Measurements from ENCODE around the gene PVRIG. TPM values are rescaled to one million over a fixed set of nuclear protein-coding genes. Genes with fewer than 3 reads are reported as not detected.
"Not testable (repeated sequence)": the region's sequence is repeated elsewhere in the genome, so short reads cannot be mapped to it uniquely, and the experiment has no call there.

PVRIG gene
- total and polyA plus RNA-seq, 4 donors, result 0.23 to 2.1 (median 0.25) TPM; not detected in 1

DNA sequence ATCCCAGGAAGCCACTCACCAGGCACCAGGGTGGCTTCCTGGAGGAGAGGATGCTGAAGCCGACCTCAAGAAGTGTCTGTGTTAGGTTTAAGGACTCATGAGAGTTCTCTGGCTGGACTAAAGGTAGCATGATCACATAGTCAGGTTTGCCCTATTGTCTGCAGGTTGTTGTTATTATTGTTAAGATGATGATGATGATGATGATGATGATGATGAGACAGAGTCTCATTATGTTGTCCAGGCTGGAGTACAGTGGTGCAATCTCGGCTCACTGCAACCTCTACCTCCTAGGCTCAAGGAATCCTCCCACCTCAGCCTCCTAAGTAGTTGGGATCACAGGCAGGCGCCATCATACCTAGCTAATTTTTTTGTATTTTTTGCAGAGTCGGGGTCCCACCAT lies 44.5 kb downstream of the PVRIG start:
- H3K4me3 ChIP-seq (ENCODE audit: low read length in 2 of 2); H3K36me3 ChIP-seq (ENCODE audit: control insufficient read depth in 1 of 2, insufficient read depth in 2 of 2, low read length in 1 of 2); H3K4me1 ChIP-seq (ENCODE audit: control insufficient read depth in 1 of 2, insufficient read depth in 2 of 2, low read length in 2 of 2); intact Hi-C loops (cut with DNase I); H3K27me3 ChIP-seq (ENCODE audit: control insufficient read depth in 1 of 2, insufficient read depth in 2 of 2, low read length in 1 of 2); DNase-seq; ATAC-seq (ENCODE audit: low FRiP score); H3K27ac ChIP-seq (ENCODE audit: low read depth in 1 of 2, low read length in 2 of 2); H3K9me3 ChIP-seq (ENCODE audit: control insufficient read depth, low read length): not testable (repeated sequence)
- WGBS, 2 donors, result 95% methylated on average over 4 of the region's 4 CpGs

DNA sequence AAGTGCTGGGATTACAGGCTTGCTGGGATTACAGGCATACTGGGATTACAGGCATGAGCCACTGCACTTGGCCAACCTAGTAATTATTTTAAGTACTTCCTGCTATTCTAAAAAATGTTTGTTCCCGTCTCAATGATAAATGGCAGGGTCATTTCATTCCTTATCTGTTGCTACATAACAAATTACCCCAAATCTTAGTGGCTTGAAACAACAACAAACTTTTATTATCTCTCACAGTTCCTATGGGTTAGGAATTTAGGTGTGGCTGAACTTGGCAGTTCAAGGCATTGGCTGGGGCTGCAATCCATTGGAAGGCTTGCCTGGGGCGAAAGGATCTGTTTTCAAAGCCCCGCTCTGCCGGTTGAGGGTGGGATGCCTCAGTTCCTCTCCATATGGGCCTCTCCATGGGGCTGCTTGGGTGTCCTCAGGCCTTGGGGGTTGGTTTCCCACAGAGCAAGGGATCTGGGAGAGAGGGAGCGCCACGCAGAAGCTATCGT lies 45.0 kb downstream of the PVRIG start:
- H3K4me3 ChIP-seq (ENCODE audit: low read length in 2 of 2); H3K9me3 ChIP-seq (ENCODE audit: control insufficient read depth, low read length); H3K27ac ChIP-seq (ENCODE audit: low read depth in 1 of 2, low read length in 2 of 2); H3K27me3 ChIP-seq (ENCODE audit: control insufficient read depth in 1 of 2, insufficient read depth in 2 of 2, low read length in 1 of 2); H3K4me1 ChIP-seq (ENCODE audit: control insufficient read depth in 1 of 2, insufficient read depth in 2 of 2, low read length in 2 of 2); intact Hi-C loops (cut with DNase I); DNase-seq; H3K36me3 ChIP-seq (ENCODE audit: control insufficient read depth in 1 of 2, insufficient read depth in 2 of 2, low read length in 1 of 2): not testable (repeated sequence)
- ATAC-seq (ENCODE audit: low FRiP score), result peak; percentile 51
- WGBS, 2 donors, result 78 to 85% methylated on average over 6 to 7 of the region's 7 CpGs

DNA sequence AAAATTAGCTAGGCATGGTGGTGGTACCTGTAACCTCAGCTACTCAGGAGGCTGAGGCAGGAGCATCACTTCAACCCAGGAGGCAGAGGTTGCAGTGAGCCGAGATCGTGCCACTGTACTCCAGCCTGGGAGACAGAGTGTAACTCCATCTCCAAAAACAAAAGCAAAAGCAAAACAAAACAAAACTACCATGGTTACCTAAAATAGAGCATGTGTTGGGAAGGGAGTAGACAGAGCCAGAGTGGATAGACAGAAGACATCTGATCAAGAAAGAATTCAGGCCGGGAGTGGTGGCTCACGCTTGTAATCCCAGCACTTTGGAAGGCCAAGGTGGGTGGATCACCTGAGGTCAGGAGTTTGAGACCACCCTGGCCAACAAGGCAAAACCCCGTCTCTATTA lies 46.1 kb downstream of the PVRIG start:
- H3K27ac ChIP-seq (ENCODE audit: low read depth in 1 of 2, low read length in 2 of 2); ATAC-seq (ENCODE audit: low FRiP score); H3K4me3 ChIP-seq (ENCODE audit: low read length in 2 of 2); intact Hi-C loops (cut with DNase I); H3K9me3 ChIP-seq (ENCODE audit: control insufficient read depth, low read length); DNase-seq; H3K4me1 ChIP-seq (ENCODE audit: control insufficient read depth in 1 of 2, insufficient read depth in 2 of 2, low read length in 2 of 2); H3K36me3 ChIP-seq (ENCODE audit: control insufficient read depth in 1 of 2, insufficient read depth in 2 of 2, low read length in 1 of 2); H3K27me3 ChIP-seq (ENCODE audit: control insufficient read depth in 1 of 2, insufficient read depth in 2 of 2, low read length in 1 of 2): not testable (repeated sequence)
- WGBS, 2 donors, result 84 to 88% methylated on average over 5 of the region's 5 CpGs

DNA sequence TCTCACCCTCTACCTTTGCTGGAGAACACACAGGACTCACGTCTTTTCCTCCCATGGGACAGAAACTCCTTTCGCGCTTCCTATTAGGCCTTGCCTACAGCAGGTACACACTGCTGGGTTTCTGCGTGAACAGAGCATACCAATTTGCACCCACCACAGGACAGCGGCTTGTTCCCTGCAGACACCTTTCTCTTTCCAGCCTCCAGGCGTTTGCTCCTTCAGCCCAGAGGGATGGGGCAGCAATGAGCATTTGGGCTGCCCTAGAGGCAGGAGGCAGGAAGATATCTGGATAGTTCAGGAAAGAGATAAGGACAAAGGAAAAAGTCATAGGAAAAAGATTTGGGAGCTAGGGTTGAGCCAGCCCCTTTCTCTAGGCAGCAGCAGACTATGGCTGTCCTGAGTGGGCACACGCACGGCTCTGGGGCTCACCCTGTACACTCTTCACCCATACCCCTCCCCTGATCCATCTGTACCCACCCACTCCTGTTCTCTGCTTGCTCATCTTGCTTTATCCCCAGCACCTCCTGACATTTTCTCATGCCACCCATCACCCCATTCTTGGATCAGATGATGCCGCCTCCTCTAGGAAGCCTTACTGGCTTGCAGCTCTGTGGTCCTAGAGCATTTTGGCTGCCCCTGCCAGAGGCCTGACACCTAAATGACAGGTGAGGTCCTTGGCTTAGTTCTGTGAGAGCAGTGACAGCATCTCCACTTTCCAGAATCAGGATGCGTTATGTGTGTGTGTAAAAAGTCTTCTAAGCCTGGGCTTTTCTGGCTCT lies 47.0 kb downstream of the PVRIG start:
- no peak overlapping the region for H3K27ac ChIP-seq (ENCODE audit: low read depth in 1 of 2, low read length in 2 of 2)
- H3K4me3 ChIP-seq (ENCODE audit: low read length in 2 of 2), result no peak overlapping the region
- ATAC-seq (ENCODE audit: low FRiP score), result no peak
- no peaks in the 10 kb centered on the region for H3K27me3 ChIP-seq (ENCODE audit: control insufficient read depth in 1 of 2, insufficient read depth in 2 of 2, low read length in 1 of 2)
- H3K9me3 ChIP-seq (ENCODE audit: control insufficient read depth, low read length), result no peaks in the 10 kb centered on the region
- no peak for DNase-seq
- 87 to 93% methylated on average over 10 of the region's 10 CpGs for WGBS, 2 donors
- no peaks in the 10 kb centered on the region for H3K4me1 ChIP-seq (ENCODE audit: control insufficient read depth in 1 of 2, insufficient read depth in 2 of 2, low read length in 2 of 2)
- H3K36me3 ChIP-seq (ENCODE audit: control insufficient read depth in 1 of 2, insufficient read depth in 2 of 2, low read length in 1 of 2), result no peaks in the 10 kb centered on the region
- intact Hi-C loops (cut with DNase I), result no loop called here

DNA sequence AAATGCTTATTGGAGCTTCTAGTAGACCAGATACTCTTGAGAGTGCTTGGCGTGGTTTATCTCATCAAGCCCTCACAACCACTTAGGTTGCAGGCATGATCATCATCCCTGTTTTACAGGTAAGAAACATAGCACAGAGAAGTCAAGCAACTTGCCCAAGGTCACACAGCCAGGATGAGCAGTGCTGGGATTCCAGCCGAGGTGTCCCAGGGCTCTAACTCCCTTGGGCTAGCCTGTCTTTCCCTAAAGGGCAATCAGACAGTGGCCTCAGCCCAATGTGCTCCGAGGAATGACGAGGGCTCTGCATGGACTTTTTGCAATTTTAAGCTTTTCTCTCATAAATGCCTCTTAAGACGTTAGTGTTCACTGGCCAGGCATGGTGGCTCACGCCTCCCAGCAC lies 47.9 kb downstream of the PVRIG start:
- ATAC-seq (ENCODE audit: low FRiP score) (no peak), DNase-seq (no peak)
- Histone ChIP-seq H3K9me3 (ENCODE audit: control insufficient read depth, low read length) (no peaks in the 10 kb centered on the region), H3K4me3 (ENCODE audit: low read length in 2 of 2) (no peak overlapping the region), H3K36me3 (ENCODE audit: control insufficient read depth in 1 of 2, insufficient read depth in 2 of 2, low read length in 1 of 2) (no peaks in the 10 kb centered on the region), H3K27ac (ENCODE audit: low read depth in 1 of 2, low read length in 2 of 2) (no peak overlapping the region), H3K27me3 (ENCODE audit: control insufficient read depth in 1 of 2, insufficient read depth in 2 of 2, low read length in 1 of 2) (no peaks in the 10 kb centered on the region), H3K4me1 (ENCODE audit: control insufficient read depth in 1 of 2, insufficient read depth in 2 of 2, low read length in 2 of 2) (no peaks in the 10 kb centered on the region)
- intact Hi-C loops (cut with DNase I), result no loop called here
- WGBS, 2 donors, result 90 to 92% methylated on average over 6 of the region's 6 CpGs

DNA sequence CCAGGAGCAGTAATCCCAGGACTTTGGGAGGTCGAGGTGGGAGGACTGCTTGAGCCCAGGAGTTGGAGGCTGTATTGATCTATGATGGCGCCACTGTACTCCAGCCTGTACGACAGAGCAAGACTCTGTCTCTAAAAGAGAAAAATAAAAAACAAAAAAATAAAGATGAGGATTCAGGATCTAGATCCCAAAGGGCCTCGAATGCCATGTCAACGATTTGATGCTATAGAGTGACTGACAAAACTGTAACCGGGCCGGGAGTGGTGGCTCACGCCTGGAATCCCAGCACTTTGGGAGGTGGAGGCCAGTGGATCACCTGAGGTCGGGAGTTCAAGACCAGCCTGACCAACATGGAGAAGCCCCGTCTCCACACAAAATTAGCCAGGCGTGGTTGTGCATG lies 49.1 kb downstream of the PVRIG start:
- WGBS, 2 donors, result 95 to 96% methylated on average over 11 of the region's 11 CpGs
- DNase-seq; intact Hi-C loops (cut with DNase I); H3K36me3 ChIP-seq (ENCODE audit: control insufficient read depth in 1 of 2, insufficient read depth in 2 of 2, low read length in 1 of 2); H3K4me3 ChIP-seq (ENCODE audit: low read length in 2 of 2); H3K27ac ChIP-seq (ENCODE audit: low read depth in 1 of 2, low read length in 2 of 2); ATAC-seq (ENCODE audit: low FRiP score); H3K4me1 ChIP-seq (ENCODE audit: control insufficient read depth in 1 of 2, insufficient read depth in 2 of 2, low read length in 2 of 2); H3K27me3 ChIP-seq (ENCODE audit: control insufficient read depth in 1 of 2, insufficient read depth in 2 of 2, low read length in 1 of 2); H3K9me3 ChIP-seq (ENCODE audit: control insufficient read depth, low read length): not testable (repeated sequence)

DNA sequence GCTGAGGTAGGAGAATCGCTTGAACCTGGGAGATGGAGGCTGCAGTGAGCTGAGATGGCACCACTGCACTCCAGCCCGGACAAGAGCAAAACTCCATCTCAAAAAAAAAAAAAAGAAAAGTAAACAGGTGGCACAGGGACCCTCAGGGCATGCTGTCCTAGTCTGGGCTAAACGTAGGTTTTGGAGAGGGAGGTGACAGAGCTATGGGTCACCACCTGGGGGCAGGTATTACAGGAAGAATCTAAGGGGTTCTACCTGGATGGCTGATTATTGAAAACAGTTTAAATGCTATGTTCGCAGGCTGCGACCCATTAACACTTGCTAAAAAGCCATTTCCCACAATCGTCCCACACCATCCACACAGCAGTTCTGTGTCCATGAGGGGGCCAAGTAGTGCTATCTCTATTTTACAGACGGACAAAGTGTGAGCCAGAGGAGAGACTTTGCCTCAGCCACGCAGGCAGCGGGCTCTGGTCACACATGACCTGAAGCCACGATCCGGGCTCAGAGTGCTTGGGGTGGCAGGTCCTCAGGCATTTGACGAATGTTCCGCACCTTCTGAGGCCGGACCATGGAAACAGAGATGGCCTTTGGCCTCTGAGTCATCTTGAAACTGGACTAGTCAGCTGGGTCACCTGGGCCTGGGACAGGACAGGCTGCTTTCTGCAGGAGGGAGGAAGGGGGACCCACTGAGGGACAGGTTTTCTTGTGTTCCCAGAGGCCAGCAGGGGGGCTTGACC lies 49.7 kb downstream of the PVRIG start:
- H3K4me1 ChIP-seq (ENCODE audit: control insufficient read depth in 1 of 2, insufficient read depth in 2 of 2, low read length in 2 of 2); H3K36me3 ChIP-seq (ENCODE audit: control insufficient read depth in 1 of 2, insufficient read depth in 2 of 2, low read length in 1 of 2); H3K9me3 ChIP-seq (ENCODE audit: control insufficient read depth, low read length); DNase-seq; H3K4me3 ChIP-seq (ENCODE audit: low read length in 2 of 2); H3K27ac ChIP-seq (ENCODE audit: low read depth in 1 of 2, low read length in 2 of 2); H3K27me3 ChIP-seq (ENCODE audit: control insufficient read depth in 1 of 2, insufficient read depth in 2 of 2, low read length in 1 of 2); ATAC-seq (ENCODE audit: low FRiP score); intact Hi-C loops (cut with DNase I): not testable (repeated sequence)
- 89 to 91% methylated on average over 14 of the region's 14 CpGs for WGBS, 2 donors

DNA sequence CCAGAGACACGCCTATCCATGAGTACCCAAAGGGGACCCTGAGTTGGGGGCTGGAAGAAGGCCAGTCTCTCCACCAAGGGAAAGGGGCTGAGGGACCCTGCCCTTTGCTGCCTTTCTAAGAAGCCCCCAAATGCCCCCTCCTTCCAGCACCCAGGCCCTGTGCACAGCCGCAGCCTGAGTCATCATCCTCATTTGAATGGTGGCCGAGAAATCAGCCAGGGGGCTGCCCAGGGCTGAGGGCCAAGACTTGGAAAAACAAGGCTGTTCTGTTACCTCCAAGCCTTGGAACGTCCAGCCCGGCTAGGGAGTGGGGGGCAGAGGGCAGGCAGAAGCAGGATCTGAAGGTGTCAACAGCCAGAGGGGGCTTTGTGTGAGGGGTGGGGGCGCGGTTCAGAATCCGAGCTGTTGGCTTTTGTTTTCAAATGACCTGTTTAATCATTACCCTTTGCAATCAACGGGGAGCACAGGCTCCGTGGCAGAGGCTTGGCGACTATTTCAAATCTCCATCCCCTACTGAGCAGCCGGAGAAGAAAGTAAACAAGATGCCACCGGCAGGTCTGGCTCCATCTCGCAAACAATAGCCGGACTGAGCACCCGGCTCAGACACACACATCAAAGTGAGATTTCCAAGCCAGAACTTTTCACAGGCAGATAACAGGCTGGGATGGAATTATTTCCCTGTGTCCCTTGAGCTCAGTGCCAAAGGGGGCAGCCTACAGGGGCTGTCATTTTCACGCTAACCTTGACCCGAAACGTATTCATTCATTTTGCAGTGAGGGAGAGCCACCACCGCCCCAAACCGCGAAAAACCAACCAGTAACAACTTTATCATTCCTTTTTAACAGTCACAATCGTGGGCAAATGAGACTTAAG lies 50.5 kb downstream of the PVRIG start:
- DNase-seq; H3K4me3 ChIP-seq (ENCODE audit: low read length in 2 of 2); intact Hi-C loops (cut with DNase I); H3K27me3 ChIP-seq (ENCODE audit: control insufficient read depth in 1 of 2, insufficient read depth in 2 of 2, low read length in 1 of 2); ATAC-seq (ENCODE audit: low FRiP score); H3K9me3 ChIP-seq (ENCODE audit: control insufficient read depth, low read length); H3K27ac ChIP-seq (ENCODE audit: low read depth in 1 of 2, low read length in 2 of 2); H3K36me3 ChIP-seq (ENCODE audit: control insufficient read depth in 1 of 2, insufficient read depth in 2 of 2, low read length in 1 of 2); H3K4me1 ChIP-seq (ENCODE audit: control insufficient read depth in 1 of 2, insufficient read depth in 2 of 2, low read length in 2 of 2): not testable (repeated sequence)
- 2 to 6% methylated on average over 13 to 17 of the region's 23 CpGs for WGBS, 2 donors
